ENCODE data around the gene DPF3. TPM values are rescaled to one million over a fixed set of nuclear protein-coding genes. Genes with fewer than 3 reads are reported as not detected.

DPF3 gene
- total and polyA plus RNA-seq, 2 experiments from 2014 or later = 6.8 to 7.9 TPM

GRCh38 chr14:72850360-72850759, 43.5 kb downstream of the DPF3 start:
- WGBS, 2 experiments (ENCODE audit: low coverage in 1 of 2, low lambda C conversion rate in 2 of 2, missing lambda C conversion rate in 2 of 2) = 66 to 67% methylated on average over 4 of the region's 4 CpGs
- H3K79me2 ChIP-seq (ENCODE audit: insufficient read depth) = peaks cover 78% of the 10 kb centered on the region
- in situ Hi-C loops (cut with MboI) = no loop called here
- no peak overlapping the region for H3K4me2 ChIP-seq (ENCODE audit: unreplicated experiment)
- no peak overlapping the region for H3K4me3 ChIP-seq
- peaks cover under 1% of the 10 kb centered on the region; the same call in 1 of the 2 replicates for H3K4me1 ChIP-seq (ENCODE audit: insufficient read depth)
- no peak for TF ChIP-seq EZH2phosphoT487 (IDR thresholded peaks at IDR 0.05; ENCODE audit: insufficient read depth, low read depth)
- no peak for TF ChIP-seq EZH2 (IDR thresholded peaks at IDR 0.05; ENCODE audit: insufficient read depth, poor library complexity, severe bottlenecking)
- H2AFZ ChIP-seq = no peak overlapping the region
- no peaks in the 10 kb centered on the region for H3K9me3 ChIP-seq (ENCODE audit: low read depth)
- H3K27me3 ChIP-seq (replicated peaks; ENCODE audit: insufficient read depth) = no peaks in the 10 kb centered on the region
- no peak overlapping the region for H3K27ac ChIP-seq
- no peaks in the 10 kb centered on the region for H3K36me3 ChIP-seq (ENCODE audit: low read depth)
- peak; percentile 55 for DNase-seq
- H3K9me2 ChIP-seq (ENCODE audit: insufficient read depth) = no peaks in the 10 kb centered on the region
- H3F3A ChIP-seq (ENCODE audit: insufficient read depth) = peaks cover 7% of the 10 kb centered on the region; the same call in 1 of the 2 replicates
- no peaks in the 10 kb centered on the region; the same call in 1 of the 2 replicates for H4K20me1 ChIP-seq (ENCODE audit: insufficient read depth)
- H3K9ac ChIP-seq = no peak overlapping the region

GRCh38 chr14:72849222-72849621, 44.7 kb downstream of the DPF3 start:
- no peak overlapping the region for H3K27ac ChIP-seq
- no peaks in the 10 kb centered on the region for H3K36me3 ChIP-seq (ENCODE audit: low read depth)
- H2AFZ ChIP-seq = no peak overlapping the region
- H3F3A ChIP-seq (ENCODE audit: insufficient read depth) = no peaks in the 10 kb centered on the region
- peaks cover 8% of the 10 kb centered on the region for H3K4me1 ChIP-seq (ENCODE audit: insufficient read depth)
- DNase-seq = no peak
- TF ChIP-seq EZH2phosphoT487 (IDR thresholded peaks at IDR 0.05; ENCODE audit: insufficient read depth, low read depth) (no peak), EZH2 (IDR thresholded peaks at IDR 0.05; ENCODE audit: insufficient read depth, poor library complexity, severe bottlenecking) (no peak)
- no peak overlapping the region for H3K4me3 ChIP-seq
- WGBS, 2 experiments (ENCODE audit: low coverage in 1 of 2, low lambda C conversion rate in 2 of 2, missing lambda C conversion rate in 2 of 2) = 69 to 71% methylated on average over 12 of the region's 12 CpGs
- H3K4me2 ChIP-seq (ENCODE audit: unreplicated experiment) = no peak overlapping the region
- no peaks in the 10 kb centered on the region for H3K27me3 ChIP-seq (replicated peaks; ENCODE audit: insufficient read depth)
- H3K79me2 ChIP-seq (ENCODE audit: insufficient read depth) = peaks cover 76% of the 10 kb centered on the region
- no peak overlapping the region for H3K9ac ChIP-seq
- in situ Hi-C loops (cut with MboI) = no loop called here
- no peaks in the 10 kb centered on the region for H4K20me1 ChIP-seq (ENCODE audit: insufficient read depth)
- no peaks in the 10 kb centered on the region for H3K9me3 ChIP-seq (ENCODE audit: low read depth)
- H3K9me2 ChIP-seq (ENCODE audit: insufficient read depth) = no peaks in the 10 kb centered on the region

DNA sequence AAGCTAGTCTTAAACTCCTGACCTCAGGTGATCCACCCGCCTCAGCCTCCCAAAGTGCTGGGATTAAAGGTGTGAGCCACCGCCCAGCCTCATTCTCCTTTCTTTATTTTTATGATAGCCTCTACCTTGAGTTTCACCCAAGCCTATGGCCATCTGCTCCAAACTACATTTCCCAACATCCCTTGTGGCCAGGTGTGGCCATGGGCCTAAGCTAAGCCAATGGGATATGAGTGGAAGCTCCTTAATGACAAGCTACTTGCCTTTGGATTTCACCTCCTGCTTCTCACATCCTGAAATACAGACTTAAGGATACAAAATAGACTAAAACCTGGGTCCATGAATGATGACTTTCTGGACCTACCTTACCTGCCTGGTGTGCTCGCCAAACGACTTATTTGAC, 46.2 kb downstream of the DPF3 start:
- no peaks in the 10 kb centered on the region for H3F3A ChIP-seq (ENCODE audit: insufficient read depth)
- H3K9me3 ChIP-seq (ENCODE audit: low read depth) = no peaks in the 10 kb centered on the region
- no peak overlapping the region for H3K4me2 ChIP-seq (ENCODE audit: unreplicated experiment)
- TF ChIP-seq EZH2phosphoT487 (IDR thresholded peaks at IDR 0.05; ENCODE audit: insufficient read depth, low read depth) (no peak), EZH2 (IDR thresholded peaks at IDR 0.05; ENCODE audit: insufficient read depth, poor library complexity, severe bottlenecking) (no peak)
- H3K9me2 ChIP-seq (ENCODE audit: insufficient read depth) = no peaks in the 10 kb centered on the region
- no peaks in the 10 kb centered on the region for H3K27me3 ChIP-seq (replicated peaks; ENCODE audit: insufficient read depth)
- H3K4me1 ChIP-seq (ENCODE audit: insufficient read depth) = peaks cover 9% of the 10 kb centered on the region
- in situ Hi-C loops (cut with MboI) = no loop called here
- no peak for DNase-seq
- WGBS, 2 experiments (ENCODE audit: low coverage in 1 of 2, low lambda C conversion rate in 2 of 2, missing lambda C conversion rate in 2 of 2) = 83 to 87% methylated on average over 4 of the region's 4 CpGs
- no peaks in the 10 kb centered on the region for H3K36me3 ChIP-seq (ENCODE audit: low read depth)
- no peak overlapping the region for H2AFZ ChIP-seq
- no peak overlapping the region for H3K9ac ChIP-seq
- H3K4me3 ChIP-seq = no peak overlapping the region
- no peak overlapping the region for H3K27ac ChIP-seq
- peaks cover 76% of the 10 kb centered on the region for H3K79me2 ChIP-seq (ENCODE audit: insufficient read depth)
- no peaks in the 10 kb centered on the region for H4K20me1 ChIP-seq (ENCODE audit: insufficient read depth)

GRCh38 chr14:72845683-72846082, 48.2 kb downstream of the DPF3 start:
- Histone ChIP-seq H3K27me3 (replicated peaks; ENCODE audit: insufficient read depth) (no peaks in the 10 kb centered on the region), H2AFZ (no peak overlapping the region), H3F3A (ENCODE audit: insufficient read depth) (no peaks in the 10 kb centered on the region), H3K36me3 (ENCODE audit: low read depth) (no peaks in the 10 kb centered on the region), H3K27ac (no peak overlapping the region), H3K9ac (no peak overlapping the region), H3K79me2 (ENCODE audit: insufficient read depth) (peaks cover 77% of the 10 kb centered on the region), H3K9me2 (ENCODE audit: insufficient read depth) (no peaks in the 10 kb centered on the region), H3K9me3 (ENCODE audit: low read depth) (no peaks in the 10 kb centered on the region), H3K4me2 (ENCODE audit: unreplicated experiment) (no peak overlapping the region), H3K4me3 (no peak overlapping the region), H4K20me1 (ENCODE audit: insufficient read depth) (no peaks in the 10 kb centered on the region), H3K4me1 (ENCODE audit: insufficient read depth) (peaks cover 9% of the 10 kb centered on the region)
- in situ Hi-C loops (cut with MboI) = no loop called here
- TF ChIP-seq EZH2 (IDR thresholded peaks at IDR 0.05; ENCODE audit: insufficient read depth, poor library complexity, severe bottlenecking) (no peak), EZH2phosphoT487 (IDR thresholded peaks at IDR 0.05; ENCODE audit: insufficient read depth, low read depth) (no peak)
- DNase-seq = no peak
- 37 to 43% methylated on average over 4 of the region's 4 CpGs for WGBS, 2 experiments (ENCODE audit: low coverage in 1 of 2, low lambda C conversion rate in 2 of 2, missing lambda C conversion rate in 2 of 2)

- Histone ChIP-seq H3K27me3 (replicated peaks; ENCODE audit: insufficient read depth) (no peaks in the 10 kb centered on the region), H3K79me2 (ENCODE audit: insufficient read depth) (peaks cover 77% of the 10 kb centered on the region), H3K9ac (no peak overlapping the region), H3K4me2 (ENCODE audit: unreplicated experiment) (no peak overlapping the region), H3K4me3 (no peak overlapping the region), H3K4me1 (ENCODE audit: insufficient read depth) (peaks cover 9% of the 10 kb centered on the region), H3K27ac (no peak overlapping the region), H3K9me2 (ENCODE audit: insufficient read depth) (no peaks in the 10 kb centered on the region), H4K20me1 (ENCODE audit: insufficient read depth) (no peaks in the 10 kb centered on the region), H3K36me3 (ENCODE audit: low read depth) (no peaks in the 10 kb centered on the region), H2AFZ (no peak overlapping the region), H3K9me3 (ENCODE audit: low read depth) (no peaks in the 10 kb centered on the region), H3F3A (ENCODE audit: insufficient read depth) (no peaks in the 10 kb centered on the region)
- TF ChIP-seq EZH2 (IDR thresholded peaks at IDR 0.05; ENCODE audit: insufficient read depth, poor library complexity, severe bottlenecking) = no peak
- TF ChIP-seq EZH2phosphoT487 (IDR thresholded peaks at IDR 0.05; ENCODE audit: insufficient read depth, low read depth) = no peak
- in situ Hi-C loops (cut with MboI) = no loop called here
- WGBS, 2 experiments (ENCODE audit: low coverage in 1 of 2, low lambda C conversion rate in 2 of 2, missing lambda C conversion rate in 2 of 2) = 63 to 69% methylated on average over 4 of the region's 4 CpGs
- no peak for DNase-seq
These were observed 48.7 kb downstream of the DPF3 start for GRCh38 chr14:72845196-72845595.

Measured in GM23248 (cell line).